T-helper 2 cell treated with Interferon-gamma antibody and Interleukin-4, amounts not matched to agents 100 ng/mL and 5 ng/mL, for 36 hours (primary cell): ENCODE measurements around the gene EGF. TPM values are rescaled to one million over a fixed set of nuclear protein-coding genes. Genes with fewer than 3 reads are reported as not detected.
"Not testable (repeated sequence)": the region's sequence is repeated elsewhere in the genome, so short reads cannot be mapped to it uniquely, and the experiment has no call there.

Source experiments
- intact Hi-C: fragments of 100-400 bp; cut with micrococcal nuclease; formaldehyde crosslinking; loops from one replicate; pipeline ENCODE4 v1.15.1; 2023
- total RNA-seq: library from RNA; stranded (reverse); gene quantifications from 2 replicates; pipeline ENCODE4 v1.2.3, GENCODE V29; 2022

The EGF gene
- total RNA-seq, 1 donor from 2014 or later, result not detected

- intact Hi-C loops, result no loop called here
These were observed 119.9 kb downstream of the EGF start for GRCh38 chr4:110032603-110033002.

GRCh38 chr4:110033355-110034025 is 120.8 kb downstream of the EGF start:
- intact Hi-C loops, result no loop called here

GRCh38 chr4:110034026-110034393 is 121.3 kb downstream of the EGF start:
- intact Hi-C loops, result no loop called here

GRCh38 chr4:110039164-110039563 is 126.5 kb downstream of the EGF start:
- intact Hi-C loops, result not testable (repeated sequence)

- intact Hi-C loops, result no loop called here
These were observed 129.1 kb downstream of the EGF start for GRCh38 chr4:110041735-110042134.

GRCh38 chr4:110042545-110043517 is 130.1 kb downstream of the EGF start:
- intact Hi-C loops, result no loop called here

GRCh38 chr4:110046588-110047049 is 133.9 kb downstream of the EGF start:
- intact Hi-C loops, result no loop called here

- intact Hi-C loops, result loop anchor here (1.0 kb wide), 2 partner anchors 148 to 161 kb away; partner anchors contain the start of gene ELOVL6
These were observed 137.6 kb downstream of the EGF start for GRCh38 chr4:110049951-110050925.

GRCh38 chr4:110055158-110055768 is 142.6 kb downstream of the EGF start:
- intact Hi-C loops, result loop anchor here (5.0 kb wide), 1 partner anchor 77 kb away; no protein-coding TSS in a partner anchor

GRCh38 chr4:110058677-110059076 is 146.0 kb downstream of the EGF start:
- intact Hi-C loops, result loop anchor here (1.0 to 5.0 kb wide), 4 partner anchors 30 to 243 kb away; partner anchors contain the start of gene GAR1

GRCh38 chr4:110059556-110060191 is 147.0 kb downstream of the EGF start:
- intact Hi-C loops, result loop anchor here (1.0 to 5.0 kb wide), 4 partner anchors 29 to 244 kb away; partner anchors contain the start of gene GAR1

GRCh38 chr4:110061076-110061475 is 148.4 kb downstream of the EGF start:
- intact Hi-C loops, result no loop called here

Other genes with a start within 250 kb of the EGF start
- gene CASP6, start 209.4 kb upstream of the EGF start, total RNA-seq, result 30.5 and 33.1 TPM in 2 replicates
- gene PLA2G12A, start 182.8 kb upstream of the EGF start, total RNA-seq, result 9.5 and 9.7 TPM in 2 replicates
- 0.09 TPM in 1 of 2 replicates, not detected in the other for gene CFI, start 110.9 kb upstream of the EGF start, total RNA-seq
- 32.9 and 39.3 TPM in 2 replicates for gene GAR1, start 97.1 kb upstream of the EGF start, total RNA-seq
- gene RRH, start 84.9 kb upstream of the EGF start, total RNA-seq, result 0.20 and 0.32 TPM in 2 replicates
- 0.09 and 0.18 TPM in 2 replicates for gene LRIT3, start 64.8 kb upstream of the EGF start, total RNA-seq